Measurements from ENCODE around the gene MAST4. TPM values are rescaled to one million over a fixed set of nuclear protein-coding genes. Genes with fewer than 3 reads are reported as not detected.

The MAST4 gene
- total and polyA plus RNA-seq, 2 of the 8 experiments (the other 6 are each of a cell fraction or from before 2014, with no cell fraction given): 1.5 to 2.6 TPM

DNA sequence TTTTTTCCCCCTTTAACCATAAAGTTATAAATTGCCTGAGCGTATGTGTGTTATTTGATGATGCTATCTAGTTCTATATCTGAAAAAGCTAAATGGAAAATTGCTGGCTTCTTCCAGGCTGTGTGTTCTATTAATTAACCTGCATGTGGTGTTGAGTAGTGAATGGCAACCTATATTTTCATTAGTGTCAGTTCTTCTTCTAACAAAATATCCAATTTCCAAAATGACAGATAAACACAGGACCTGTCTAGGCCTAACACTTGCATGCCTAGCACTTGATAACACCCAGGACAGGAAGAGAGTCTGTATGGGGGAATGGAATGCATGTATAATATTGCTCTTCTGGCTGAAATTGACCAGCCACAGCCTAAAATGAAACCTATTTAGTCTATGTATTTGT is 508.7 kb downstream of the MAST4 start:
- Histone ChIP-seq H3K4me2 (ENCODE audit: insufficient read depth in 1 of 2, low read depth in 2 of 2, low read length in 2 of 2) (no peak overlapping the region), H3K4me1 (replicated peaks in 1 of 4; ENCODE audit: control insufficient read depth in 3 of 4, insufficient read depth in 4 of 4, low read length in 3 of 4) (no peaks in the 10 kb centered on the region), H2AFZ (ENCODE audit: low read length) (no peak overlapping the region), H3K9ac (replicated peaks in 1 of 4; ENCODE audit: extremely low read depth in 1 of 4, low read depth in 3 of 4, low read length in 3 of 4) (no peak overlapping the region), H2BK12ac (ENCODE audit: low read depth, low read length) (no peak overlapping the region), H3K4ac (replicated peaks; ENCODE audit: insufficient read length, low read depth, low read length) (no peak overlapping the region), H4K8ac (ENCODE audit: extremely low read depth, insufficient read depth, low read length) (no peak overlapping the region), H4K5ac (ENCODE audit: insufficient read length, low read depth, low read length) (no peak overlapping the region), H3K27ac (ENCODE audit: low read depth, low read length) (no peak overlapping the region), H3K4me3 (ENCODE audit: extremely low read depth in 1 of 4, insufficient read depth in 2 of 4, low read depth in 3 of 4, low read length in 4 of 4) (no peak overlapping the region), H3K79me2 (ENCODE audit: control insufficient read depth in 1 of 2, insufficient read depth in 2 of 2, low read length in 2 of 2) (no peaks in the 10 kb centered on the region), H3K23me2 (ENCODE audit: low read depth, low read length) (no peaks in the 10 kb centered on the region), H2BK20ac (ENCODE audit: low read length) (no peak overlapping the region), H2BK120ac (replicated peaks; ENCODE audit: low read depth, low read length) (no peak overlapping the region), H3K36me3 (ENCODE audit: control insufficient read depth in 2 of 4, insufficient read depth in 4 of 4, low read length in 3 of 4) (no peaks in the 10 kb centered on the region), H3K9me3 (ENCODE audit: insufficient read depth in 2 of 2, low read depth in 1 of 2, low read length in 1 of 2) (no peaks in the 10 kb centered on the region), H3K56ac (replicated peaks; ENCODE audit: insufficient read length, low read depth, low read length) (no peak overlapping the region), H3K14ac (ENCODE audit: insufficient read length) (no peak overlapping the region), H2BK5ac (ENCODE audit: low read depth, low read length) (no peak overlapping the region), H2BK15ac (ENCODE audit: low read length) (no peak overlapping the region), H3K18ac (ENCODE audit: extremely low read depth, low read length) (no peak overlapping the region), H3K27me3 (replicated peaks in 1 of 4; ENCODE audit: control insufficient read depth in 3 of 4, extremely low read depth in 1 of 4, insufficient read depth in 3 of 4, low read length in 3 of 4) (no peaks in the 10 kb centered on the region), H4K91ac (replicated peaks; ENCODE audit: insufficient read length, low read length) (no peak overlapping the region), H3K23ac (ENCODE audit: insufficient read length) (no peak overlapping the region), H4K20me1 (replicated peaks in 1 of 2; ENCODE audit: control insufficient read depth in 1 of 2, insufficient read depth in 2 of 2, low read length in 2 of 2) (no peaks in the 10 kb centered on the region), H3K79me1 (ENCODE audit: low read depth, low read length) (no peaks in the 10 kb centered on the region), H2AK5ac (ENCODE audit: low read depth, low read length) (no peak overlapping the region)
- 85% methylated on average over 1 of the region's 1 CpG; no CpG with 5 or more reads in 1 of the 2 experiments for WGBS, 2 experiments (ENCODE audit: extremely low coverage in 1 of 2, insufficient coverage in 1 of 2, insufficient read length in 1 of 2, insufficient replicate concordance in 2 of 2, low coverage in 1 of 2, low lambda C conversion rate in 2 of 2, missing lambda C conversion rate in 1 of 2)
- CTCF ChIA-PET (ENCODE audit: partially characterized antibody): no interaction called here
- DNase-seq (ENCODE audit: low read depth in 1 of 2, low spot score in 2 of 2) (no peak), FAIRE-seq (no peak)
- POLR2A ChIA-PET (ENCODE audit: partially characterized antibody): no interaction called here
- TF ChIP-seq JUND (IDR thresholded peaks at IDR 0.05; ENCODE audit: low read length) (no peak), CTBP2 (IDR thresholded peaks at IDR 0.05; ENCODE audit: borderline replicate concordance, insufficient read depth, insufficient read length, low read length) (no peak), SIN3A (conservative IDR thresholded peaks at IDR 0.05 in 1 of 2, IDR thresholded peaks at IDR 0.05 in 1 of 2; ENCODE audit: low read depth in 1 of 2, low read length in 2 of 2) (no peak), GABPA (IDR thresholded peaks at IDR 0.05; ENCODE audit: borderline replicate concordance, insufficient read depth, low read length) (no peak), TCF12 (IDR thresholded peaks at IDR 0.05; ENCODE audit: low read depth, low read length) (no peak), POLR2AphosphoS5 (IDR thresholded peaks at IDR 0.05; ENCODE audit: low read depth, low read length) (no peak), FOSL1 (IDR thresholded peaks at IDR 0.05; ENCODE audit: insufficient read depth, low read depth, low read length) (no peak), POLR2A (IDR thresholded peaks at IDR 0.05; ENCODE audit: control extremely low read depth in 1 of 2, low read depth in 2 of 2, low read length in 2 of 2) (no peak), ZNF274 (IDR thresholded peaks at IDR 0.05; ENCODE audit: borderline replicate concordance, extremely low read depth, low read length) (no peak), SAP30 (IDR thresholded peaks at IDR 0.05; ENCODE audit: insufficient read depth, insufficient replicate concordance, low read length) (no peak), CHD2 (IDR thresholded peaks at IDR 0.05; ENCODE audit: low read length) (no peak), TEAD4 (IDR thresholded peaks at IDR 0.05; ENCODE audit: low read depth, low read length) (no peak)
- TF ChIP-seq, protein P1, sequence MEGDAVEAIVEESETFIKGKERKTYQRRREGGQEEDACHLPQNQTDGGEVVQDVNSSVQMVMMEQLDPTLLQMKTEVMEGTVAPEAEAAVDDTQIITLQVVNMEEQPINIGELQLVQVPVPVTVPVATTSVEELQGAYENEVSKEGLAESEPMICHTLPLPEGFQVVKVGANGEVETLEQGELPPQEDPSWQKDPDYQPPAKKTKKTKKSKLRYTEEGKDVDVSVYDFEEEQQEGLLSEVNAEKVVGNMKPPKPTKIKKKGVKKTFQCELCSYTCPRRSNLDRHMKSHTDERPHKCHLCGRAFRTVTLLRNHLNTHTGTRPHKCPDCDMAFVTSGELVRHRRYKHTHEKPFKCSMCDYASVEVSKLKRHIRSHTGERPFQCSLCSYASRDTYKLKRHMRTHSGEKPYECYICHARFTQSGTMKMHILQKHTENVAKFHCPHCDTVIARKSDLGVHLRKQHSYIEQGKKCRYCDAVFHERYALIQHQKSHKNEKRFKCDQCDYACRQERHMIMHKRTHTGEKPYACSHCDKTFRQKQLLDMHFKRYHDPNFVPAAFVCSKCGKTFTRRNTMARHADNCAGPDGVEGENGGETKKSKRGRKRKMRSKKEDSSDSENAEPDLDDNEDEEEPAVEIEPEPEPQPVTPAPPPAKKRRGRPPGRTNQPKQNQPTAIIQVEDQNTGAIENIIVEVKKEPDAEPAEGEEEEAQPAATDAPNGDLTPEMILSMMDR (IDR thresholded peaks at IDR 0.05; ENCODE audit: control extremely low read depth in 1 of 3, insufficient read depth in 1 of 3, low read depth in 1 of 3, low read length in 3 of 3): no peak

All from H1 (cell line).